Measurements from ENCODE around the gene LMO7. TPM values are rescaled to one million over a fixed set of nuclear protein-coding genes. Genes with fewer than 3 reads are reported as not detected.

Gene LMO7
- total and polyA plus RNA-seq, 4 donors: 17.5 to 69.6 (median 38.2) TPM

DNA sequence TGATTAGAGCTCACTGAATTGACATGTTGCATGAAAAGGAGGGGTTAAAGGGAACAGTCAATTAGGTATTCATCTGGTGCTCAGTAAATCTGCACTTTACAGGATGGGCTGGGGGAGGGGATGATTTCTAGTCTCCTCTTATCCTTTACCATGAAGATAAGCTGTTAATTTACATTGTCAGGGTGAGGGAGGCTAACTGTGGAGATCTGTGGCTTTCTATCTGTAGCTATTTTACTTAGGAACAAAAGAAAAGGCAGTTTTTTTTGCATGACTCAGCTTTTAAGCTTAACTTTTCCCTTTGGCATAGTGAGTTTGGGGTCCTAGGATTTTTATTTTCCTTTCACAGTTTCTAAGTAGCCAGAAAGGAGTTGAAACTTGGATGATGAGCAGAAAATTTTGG lies 253.3 kb downstream of the LMO7 start:
- H3K4me1 ChIP-seq (ENCODE audit: control insufficient read depth in 4 of 4, insufficient read depth in 4 of 4, low read length in 3 of 4): no peaks in the 10 kb centered on the region
- H3K4me3 ChIP-seq (ENCODE audit: low read depth in 1 of 3, low read length in 3 of 3): no peak overlapping the region
- no peak overlapping the region for H3K9ac ChIP-seq (ENCODE audit: low read depth in 1 of 2, low read length in 2 of 2)
- no peaks in the 10 kb centered on the region for H3K27me3 ChIP-seq (ENCODE audit: control insufficient read depth in 4 of 4, insufficient read depth in 4 of 4, low read length in 3 of 4)
- DNase-seq (ENCODE audit: low spot score): no peak
- no peak overlapping the region for H3K27ac ChIP-seq (ENCODE audit: low read depth in 1 of 2, low read length in 2 of 2)
- no peaks in the 10 kb centered on the region for H3K36me3 ChIP-seq (ENCODE audit: control insufficient read depth in 4 of 4, insufficient read depth in 3 of 4, low read depth in 1 of 4, low read length in 3 of 4)
- H3K9me3 ChIP-seq (ENCODE audit: control insufficient read depth in 4 of 4, low read length in 3 of 4): no peaks in the 10 kb centered on the region
- no peak for TF ChIP-seq TAF1 (conservative IDR thresholded peaks at IDR 0.05)
- no peak for TF ChIP-seq HNF4A (conservative IDR thresholded peaks at IDR 0.05)
- no peak for TF ChIP-seq HNF4G (IDR thresholded peaks at IDR 0.05)
- no peak for TF ChIP-seq NR2F2 (IDR thresholded peaks at IDR 0.05)
- TF ChIP-seq, protein P1, sequence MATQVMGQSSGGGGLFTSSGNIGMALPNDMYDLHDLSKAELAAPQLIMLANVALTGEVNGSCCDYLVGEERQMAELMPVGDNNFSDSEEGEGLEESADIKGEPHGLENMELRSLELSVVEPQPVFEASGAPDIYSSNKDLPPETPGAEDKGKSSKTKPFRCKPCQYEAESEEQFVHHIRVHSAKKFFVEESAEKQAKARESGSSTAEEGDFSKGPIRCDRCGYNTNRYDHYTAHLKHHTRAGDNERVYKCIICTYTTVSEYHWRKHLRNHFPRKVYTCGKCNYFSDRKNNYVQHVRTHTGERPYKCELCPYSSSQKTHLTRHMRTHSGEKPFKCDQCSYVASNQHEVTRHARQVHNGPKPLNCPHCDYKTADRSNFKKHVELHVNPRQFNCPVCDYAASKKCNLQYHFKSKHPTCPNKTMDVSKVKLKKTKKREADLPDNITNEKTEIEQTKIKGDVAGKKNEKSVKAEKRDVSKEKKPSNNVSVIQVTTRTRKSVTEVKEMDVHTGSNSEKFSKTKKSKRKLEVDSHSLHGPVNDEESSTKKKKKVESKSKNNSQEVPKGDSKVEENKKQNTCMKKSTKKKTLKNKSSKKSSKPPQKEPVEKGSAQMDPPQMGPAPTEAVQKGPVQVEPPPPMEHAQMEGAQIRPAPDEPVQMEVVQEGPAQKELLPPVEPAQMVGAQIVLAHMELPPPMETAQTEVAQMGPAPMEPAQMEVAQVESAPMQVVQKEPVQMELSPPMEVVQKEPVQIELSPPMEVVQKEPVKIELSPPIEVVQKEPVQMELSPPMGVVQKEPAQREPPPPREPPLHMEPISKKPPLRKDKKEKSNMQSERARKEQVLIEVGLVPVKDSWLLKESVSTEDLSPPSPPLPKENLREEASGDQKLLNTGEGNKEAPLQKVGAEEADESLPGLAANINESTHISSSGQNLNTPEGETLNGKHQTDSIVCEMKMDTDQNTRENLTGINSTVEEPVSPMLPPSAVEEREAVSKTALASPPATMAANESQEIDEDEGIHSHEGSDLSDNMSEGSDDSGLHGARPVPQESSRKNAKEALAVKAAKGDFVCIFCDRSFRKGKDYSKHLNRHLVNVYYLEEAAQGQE (IDR thresholded peaks at IDR 0.05): no peak
- TF ChIP-seq, protein P2, sequence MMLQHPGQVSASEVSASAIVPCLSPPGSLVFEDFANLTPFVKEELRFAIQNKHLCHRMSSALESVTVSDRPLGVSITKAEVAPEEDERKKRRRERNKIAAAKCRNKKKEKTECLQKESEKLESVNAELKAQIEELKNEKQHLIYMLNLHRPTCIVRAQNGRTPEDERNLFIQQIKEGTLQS (IDR thresholded peaks at IDR 0.05): no peak
- TF ChIP-seq YY1 (IDR thresholded peaks at IDR 0.05): no peak
- TF ChIP-seq SP1 (IDR thresholded peaks at IDR 0.05): no peak
- no peak for TF ChIP-seq CTCF (IDR thresholded peaks at IDR 0.05; ENCODE audit: low read depth, low read length, missing input control)
- TF ChIP-seq RXRA (IDR thresholded peaks at IDR 0.05): no peak
- TF ChIP-seq, protein P3, sequence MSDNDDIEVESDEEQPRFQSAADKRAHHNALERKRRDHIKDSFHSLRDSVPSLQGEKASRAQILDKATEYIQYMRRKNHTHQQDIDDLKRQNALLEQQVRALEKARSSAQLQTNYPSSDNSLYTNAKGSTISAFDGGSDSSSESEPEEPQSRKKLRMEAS (IDR thresholded peaks at IDR 0.05): no peak
- no peak for TF ChIP-seq JUND (IDR thresholded peaks at IDR 0.05)
- TF ChIP-seq FOXA1 (IDR thresholded peaks at IDR 0.05): no peak
- TF ChIP-seq RAD21 (IDR thresholded peaks at IDR 0.05): no peak
- no peak for TF ChIP-seq FOXA2 (IDR thresholded peaks at IDR 0.05)
- TF ChIP-seq, protein P4, sequence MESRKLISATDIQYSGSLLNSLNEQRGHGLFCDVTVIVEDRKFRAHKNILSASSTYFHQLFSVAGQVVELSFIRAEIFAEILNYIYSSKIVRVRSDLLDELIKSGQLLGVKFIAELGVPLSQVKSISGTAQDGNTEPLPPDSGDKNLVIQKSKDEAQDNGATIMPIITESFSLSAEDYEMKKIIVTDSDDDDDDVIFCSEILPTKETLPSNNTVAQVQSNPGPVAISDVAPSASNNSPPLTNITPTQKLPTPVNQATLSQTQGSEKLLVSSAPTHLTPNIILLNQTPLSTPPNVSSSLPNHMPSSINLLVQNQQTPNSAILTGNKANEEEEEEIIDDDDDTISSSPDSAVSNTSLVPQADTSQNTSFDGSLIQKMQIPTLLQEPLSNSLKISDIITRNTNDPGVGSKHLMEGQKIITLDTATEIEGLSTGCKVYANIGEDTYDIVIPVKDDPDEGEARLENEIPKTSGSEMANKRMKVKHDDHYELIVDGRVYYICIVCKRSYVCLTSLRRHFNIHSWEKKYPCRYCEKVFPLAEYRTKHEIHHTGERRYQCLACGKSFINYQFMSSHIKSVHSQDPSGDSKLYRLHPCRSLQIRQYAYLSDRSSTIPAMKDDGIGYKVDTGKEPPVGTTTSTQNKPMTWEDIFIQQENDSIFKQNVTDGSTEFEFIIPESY (IDR thresholded peaks at IDR 0.05): no peak
- TF ChIP-seq EGR1 (IDR thresholded peaks at IDR 0.05; ENCODE audit: low read depth in 2 of 2): no peak
- TF ChIP-seq GABPA (IDR thresholded peaks at IDR 0.05 in 1 of 2, conservative IDR thresholded peaks at IDR 0.05 in 1 of 2): no peak
